A673 (cell line): ENCODE data around the gene MAML2.

Experiments
- CTCF ChIP-seq: fragments of 300-800, 200-600 bp; sonication (generic); conservative IDR thresholded peaks from 2 replicates; pipeline ENCODE4 v1.5.1; 2017; ENCODE audit warnings: low read depth, mild to moderate bottlenecking, antibody characterized with exemption, low read length, moderate library complexity, mixed read lengths
- EZH2 ChIP-seq: fragments of 200-600 bp; sonication (generic); IDR thresholded peaks from 2 replicates; pipeline ENCODE4 v1.6.1; 2017; ENCODE audit warnings: borderline replicate concordance, low read depth, mild to moderate bottlenecking, mixed read lengths, antibody characterized with exemption, low read length; ENCODE audit not compliant: poor library complexity, severe bottlenecking

- TF ChIP-seq CTCF (no peak), EZH2 (no peak)
Observed at GRCh38 chr11:95984072-95984471, 358.9 kb downstream of the MAML2 start.
